ENCODE data around the gene HHAT. TPM values are rescaled to one million over a fixed set of nuclear protein-coding genes. Genes with fewer than 3 reads are reported as not detected.

Gene HHAT
- polyA plus RNA-seq, 3 donors, result 1.1 to 1.6 (median 1.5) TPM

- Histone ChIP-seq H3K27me3 (ENCODE audit: control insufficient read depth in 2 of 2, insufficient read depth in 2 of 2, low read length in 2 of 2) (no peaks in the 10 kb centered on the region), H3K36me3 (replicated peaks in 1 of 2; ENCODE audit: control insufficient read depth in 1 of 2, insufficient read depth in 2 of 2, low read length in 2 of 2) (no peaks in the 10 kb centered on the region), H3K9me3 (replicated peaks in 1 of 2; ENCODE audit: control insufficient read depth in 1 of 2, insufficient read depth in 1 of 2, low read length in 2 of 2) (no peaks in the 10 kb centered on the region), H4K20me1 (ENCODE audit: insufficient read depth, low read length) (no peaks in the 10 kb centered on the region), H3K4me3 (replicated peaks in 1 of 3; ENCODE audit: low read depth in 2 of 3, low read length in 3 of 3) (no peak overlapping the region), H3K27ac (ENCODE audit: low read depth in 1 of 2, low read length in 2 of 2) (no peak overlapping the region), H3K9ac (ENCODE audit: insufficient read depth, low read length, poor library complexity, severe bottlenecking) (no peak overlapping the region), H3K4me2 (replicated peaks; ENCODE audit: extremely low read depth, low read length, poor library complexity, severe bottlenecking) (no peak overlapping the region), H3K79me2 (ENCODE audit: insufficient read depth, low read length) (no peaks in the 10 kb centered on the region), H3K4me1 (ENCODE audit: control insufficient read depth in 1 of 2, insufficient read depth in 2 of 2, low read length in 2 of 2) (no peaks in the 10 kb centered on the region), H2AFZ (ENCODE audit: insufficient read depth, low read depth, low read length, poor library complexity, severe bottlenecking) (no peak overlapping the region)
- DNase-seq, result no peak
- intact Hi-C loops (cut with micrococcal nuclease), result no loop called here
- no peak for TF ChIP-seq CTCF (IDR thresholded peaks at IDR 0.05)
- H3K4me1 Mint-ChIP-seq, result no peaks in the 10 kb centered on the region
- H3K27ac Mint-ChIP-seq, result no peak overlapping the region
- H3K4me3 Mint-ChIP-seq, result no peak overlapping the region
- no peaks in the 10 kb centered on the region for H3K27me3 Mint-ChIP-seq (ENCODE audit: low read depth in 3 of 3)
- peaks cover 0 to 3% (median 1%) of the 10 kb centered on the region in 7 donors for H3K9me3 Mint-ChIP-seq
- WGBS (ENCODE audit: insufficient coverage), result no CpG with 5 or more reads among the region's 3 CpGs
- no peaks in the 10 kb centered on the region for H3K36me3 Mint-ChIP-seq
Observed at GRCh38 chr1:210496063-210496462, 167.4 kb downstream of the HHAT start.

GRCh38 chr1:210499956-210500355 lies 171.3 kb downstream of the HHAT start:
- H3K4me3 ChIP-seq (replicated peaks in 1 of 3; ENCODE audit: low read depth in 2 of 3, low read length in 3 of 3), result no peak overlapping the region
- no peak overlapping the region for H3K4me3 Mint-ChIP-seq
- H3K9me3 ChIP-seq (replicated peaks in 1 of 2; ENCODE audit: control insufficient read depth in 1 of 2, insufficient read depth in 1 of 2, low read length in 2 of 2), result no peaks in the 10 kb centered on the region
- no peak for DNase-seq
- intact Hi-C loops (cut with micrococcal nuclease), result no loop called here
- H2AFZ ChIP-seq (ENCODE audit: insufficient read depth, low read depth, low read length, poor library complexity, severe bottlenecking), result no peak overlapping the region
- no peak overlapping the region for H3K27ac ChIP-seq (ENCODE audit: low read depth in 1 of 2, low read length in 2 of 2)
- no peaks in the 10 kb centered on the region for H3K4me1 Mint-ChIP-seq
- no peaks in the 10 kb centered on the region for H4K20me1 ChIP-seq (ENCODE audit: insufficient read depth, low read length)
- no peaks in the 10 kb centered on the region for H3K36me3 Mint-ChIP-seq
- H3K9me3 Mint-ChIP-seq, result peaks cover 0 to 3% (median 1%) of the 10 kb centered on the region in 7 donors
- no peaks in the 10 kb centered on the region for H3K27me3 ChIP-seq (ENCODE audit: control insufficient read depth in 2 of 2, insufficient read depth in 2 of 2, low read length in 2 of 2)
- H3K9ac ChIP-seq (ENCODE audit: insufficient read depth, low read length, poor library complexity, severe bottlenecking), result no peak overlapping the region
- H3K27me3 Mint-ChIP-seq (ENCODE audit: low read depth in 3 of 3), result peaks cover 0 to 2% (median 1%) of the 10 kb centered on the region in 3 donors
- H3K79me2 ChIP-seq (ENCODE audit: insufficient read depth, low read length), result no peaks in the 10 kb centered on the region
- no peaks in the 10 kb centered on the region for H3K36me3 ChIP-seq (replicated peaks in 1 of 2; ENCODE audit: control insufficient read depth in 1 of 2, insufficient read depth in 2 of 2, low read length in 2 of 2)
- no peak overlapping the region for H3K4me2 ChIP-seq (replicated peaks; ENCODE audit: extremely low read depth, low read length, poor library complexity, severe bottlenecking)
- TF ChIP-seq CTCF (IDR thresholded peaks at IDR 0.05), result no peak
- no peak overlapping the region for H3K27ac Mint-ChIP-seq
- no CpG with 5 or more reads among the region's 2 CpGs for WGBS (ENCODE audit: insufficient coverage)
- H3K4me1 ChIP-seq (ENCODE audit: control insufficient read depth in 1 of 2, insufficient read depth in 2 of 2, low read length in 2 of 2), result no peaks in the 10 kb centered on the region
